Epithelial cell of proximal tubule (primary cell): ENCODE results near the gene SRMS. TPM values are rescaled to one million over a fixed set of nuclear protein-coding genes. Genes with fewer than 3 reads are reported as not detected.

ENCODE experiments used
- DNase-seq: peaks from one replicate; pipeline ENCODE4 v3.0.0-alpha.2; 2011; ENCODE audit warnings: low read depth
- H3K4me3 ChIP-seq: 2 replicates; pipeline ENCODE4 v1.5.1; 2011; ENCODE audit warnings: low read depth, mild to moderate bottlenecking, low read length
- total RNA-seq: library from RNA; depleted of rRNA; stranded (reverse); fragments of >200 nt; gene quantifications from 2 replicates; pipeline ENCODE4 v1.2.3, GENCODE V29; 2015
- TF ChIP-seq, protein P1 (sequence below): conservative IDR thresholded peaks from 2 replicates; pipeline ENCODE4 v1.5.1; 2012; ENCODE audit warnings: low read depth, mild to moderate bottlenecking, low read length

The SRMS gene
- total RNA-seq, 1 donor from 2014 or later = not detected

DNA sequence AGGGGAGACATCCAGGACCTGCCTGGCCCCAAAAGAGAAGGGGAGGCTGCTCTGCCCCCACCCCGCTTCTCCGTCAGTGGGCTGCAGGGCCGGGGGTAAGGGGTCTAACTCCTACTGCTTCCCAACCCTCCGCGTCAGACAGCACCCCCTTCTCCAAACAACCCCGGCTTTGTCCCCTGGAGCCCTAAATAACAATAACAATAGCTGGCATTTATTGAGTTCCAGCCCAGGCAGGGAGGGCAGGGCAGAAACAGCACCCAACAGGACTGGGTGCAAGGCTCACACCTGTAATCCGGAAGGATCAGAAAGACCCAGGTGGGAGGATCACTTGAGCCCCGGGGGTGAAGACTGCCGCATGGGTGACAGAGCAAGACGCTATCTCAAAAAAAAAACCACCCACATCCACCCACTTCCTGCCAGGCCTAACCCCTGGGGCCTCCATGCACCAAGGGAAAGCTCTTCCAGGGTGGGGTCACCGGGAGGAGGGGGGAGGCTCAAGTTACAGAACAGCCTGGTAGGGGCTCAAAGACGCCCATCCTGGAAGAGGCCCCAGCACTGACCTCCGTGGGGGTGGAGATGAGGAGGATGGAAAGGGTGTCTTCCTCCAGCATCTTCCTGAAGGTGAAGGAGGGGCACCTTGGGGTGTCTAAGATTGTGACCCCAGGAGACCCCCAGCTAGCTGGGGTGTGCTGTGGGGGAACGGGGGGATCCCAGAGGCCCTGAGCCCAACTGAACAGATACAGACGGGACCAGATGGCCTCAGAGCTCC lies 5.1 kb upstream of the SRMS start:
- H3K4me3 ChIP-seq = no peak overlapping the region
- TF ChIP-seq, protein P1, sequence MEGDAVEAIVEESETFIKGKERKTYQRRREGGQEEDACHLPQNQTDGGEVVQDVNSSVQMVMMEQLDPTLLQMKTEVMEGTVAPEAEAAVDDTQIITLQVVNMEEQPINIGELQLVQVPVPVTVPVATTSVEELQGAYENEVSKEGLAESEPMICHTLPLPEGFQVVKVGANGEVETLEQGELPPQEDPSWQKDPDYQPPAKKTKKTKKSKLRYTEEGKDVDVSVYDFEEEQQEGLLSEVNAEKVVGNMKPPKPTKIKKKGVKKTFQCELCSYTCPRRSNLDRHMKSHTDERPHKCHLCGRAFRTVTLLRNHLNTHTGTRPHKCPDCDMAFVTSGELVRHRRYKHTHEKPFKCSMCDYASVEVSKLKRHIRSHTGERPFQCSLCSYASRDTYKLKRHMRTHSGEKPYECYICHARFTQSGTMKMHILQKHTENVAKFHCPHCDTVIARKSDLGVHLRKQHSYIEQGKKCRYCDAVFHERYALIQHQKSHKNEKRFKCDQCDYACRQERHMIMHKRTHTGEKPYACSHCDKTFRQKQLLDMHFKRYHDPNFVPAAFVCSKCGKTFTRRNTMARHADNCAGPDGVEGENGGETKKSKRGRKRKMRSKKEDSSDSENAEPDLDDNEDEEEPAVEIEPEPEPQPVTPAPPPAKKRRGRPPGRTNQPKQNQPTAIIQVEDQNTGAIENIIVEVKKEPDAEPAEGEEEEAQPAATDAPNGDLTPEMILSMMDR = no peak
- DNase-seq = no peak

DNA sequence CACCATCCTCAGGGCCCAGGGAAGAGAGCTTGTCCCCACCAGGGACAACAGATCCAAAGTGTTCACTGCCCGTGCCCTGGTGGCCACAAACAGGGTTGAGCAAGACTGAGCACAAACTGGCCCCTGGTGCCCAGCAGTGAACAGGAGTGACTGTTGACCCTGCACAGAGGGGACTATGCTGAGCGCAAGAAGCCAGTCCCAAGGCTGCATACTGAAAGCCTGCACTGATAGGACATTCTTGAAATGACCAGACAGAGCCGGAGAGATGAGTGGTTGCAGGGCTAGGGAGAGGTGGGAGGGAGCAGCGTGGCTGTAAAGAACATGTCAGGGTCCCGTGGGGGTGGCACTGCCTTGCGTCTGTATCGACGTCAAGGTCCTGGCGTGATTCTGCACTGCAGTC lies 3.5 kb upstream of the SRMS start:
- no peak for DNase-seq
- H3K4me3 ChIP-seq = no peak overlapping the region
- TF ChIP-seq, protein P1 = no peak

DNA sequence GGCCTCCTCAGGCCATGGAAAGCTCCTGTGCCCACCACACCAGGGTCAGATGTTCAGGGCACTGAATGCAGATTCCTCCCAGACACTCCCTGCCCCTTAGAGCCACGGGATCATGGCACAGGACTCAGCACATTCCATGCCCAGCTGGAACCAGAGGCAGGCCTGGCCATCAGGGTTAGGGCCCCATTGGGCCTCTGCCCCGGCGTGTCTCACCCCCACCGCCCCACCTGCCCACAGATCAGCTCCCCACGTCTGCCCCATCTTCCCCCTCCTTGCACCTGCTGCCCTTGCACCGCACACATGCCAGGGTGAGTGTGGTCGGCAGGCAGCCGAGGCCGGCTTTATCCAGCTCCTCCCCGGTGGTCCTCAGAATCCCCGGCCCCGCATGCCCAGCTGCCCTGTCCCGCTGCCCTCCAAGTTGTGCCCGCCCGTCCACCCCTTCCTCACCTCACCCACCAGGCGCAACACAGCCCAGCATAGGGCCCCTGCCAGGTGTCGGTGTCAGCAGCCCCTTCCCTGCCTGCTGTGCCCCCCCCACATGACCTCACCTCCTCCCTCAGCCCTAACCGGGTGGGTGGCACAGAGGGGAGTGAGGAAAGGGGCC lies 2.2 kb upstream of the SRMS start:
- TF ChIP-seq, protein P1 = no peak
- H3K4me3 ChIP-seq = no peak overlapping the region
- DNase-seq = no peak

DNA sequence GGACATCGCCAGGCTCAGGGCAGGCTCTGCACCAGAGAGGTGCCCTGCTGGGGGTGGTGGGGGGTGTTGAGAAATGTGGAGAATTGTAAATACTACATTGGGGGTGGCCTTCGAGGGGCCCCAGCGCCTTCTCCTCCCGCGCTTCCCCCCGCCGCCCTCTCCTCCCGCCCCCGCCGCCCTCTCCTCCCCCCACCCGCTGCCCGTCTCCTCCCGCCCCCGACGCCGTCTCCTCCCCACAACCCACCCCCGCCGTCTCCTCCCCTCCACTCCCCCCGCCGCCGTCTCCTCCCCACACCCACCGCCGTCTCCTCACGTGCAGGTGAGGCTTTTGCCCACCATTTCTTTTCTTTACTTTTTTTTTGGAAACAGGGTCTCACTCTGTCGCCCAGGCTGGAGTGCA lies 1.5 kb upstream of the SRMS start:
- TF ChIP-seq, protein P1 = no peak
- H3K4me3 ChIP-seq = no peak overlapping the region
- no peak for DNase-seq

DNA sequence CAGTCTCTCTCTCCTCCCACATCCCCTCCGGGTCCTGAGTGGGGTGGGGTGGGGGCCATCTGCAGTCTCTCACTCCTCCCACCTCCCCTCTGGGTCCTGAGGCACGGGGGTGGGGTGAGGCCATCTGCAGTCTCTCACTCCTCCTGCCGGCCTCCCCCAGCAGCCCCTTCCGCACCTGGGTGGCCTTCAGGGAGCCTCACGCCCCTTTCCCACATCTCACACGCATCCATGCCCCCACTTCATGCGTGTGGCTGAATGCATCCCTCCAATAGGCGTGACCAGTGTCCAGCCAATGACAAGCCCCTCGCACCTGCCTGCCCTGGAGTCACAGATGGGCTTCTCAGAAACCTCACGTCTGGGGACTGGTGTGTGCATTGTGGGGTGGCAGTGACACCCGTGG lies 993 bp upstream of the SRMS start:
- H3K4me3 ChIP-seq = no peak overlapping the region
- TF ChIP-seq, protein P1 = no peak
- no peak for DNase-seq

DNA sequence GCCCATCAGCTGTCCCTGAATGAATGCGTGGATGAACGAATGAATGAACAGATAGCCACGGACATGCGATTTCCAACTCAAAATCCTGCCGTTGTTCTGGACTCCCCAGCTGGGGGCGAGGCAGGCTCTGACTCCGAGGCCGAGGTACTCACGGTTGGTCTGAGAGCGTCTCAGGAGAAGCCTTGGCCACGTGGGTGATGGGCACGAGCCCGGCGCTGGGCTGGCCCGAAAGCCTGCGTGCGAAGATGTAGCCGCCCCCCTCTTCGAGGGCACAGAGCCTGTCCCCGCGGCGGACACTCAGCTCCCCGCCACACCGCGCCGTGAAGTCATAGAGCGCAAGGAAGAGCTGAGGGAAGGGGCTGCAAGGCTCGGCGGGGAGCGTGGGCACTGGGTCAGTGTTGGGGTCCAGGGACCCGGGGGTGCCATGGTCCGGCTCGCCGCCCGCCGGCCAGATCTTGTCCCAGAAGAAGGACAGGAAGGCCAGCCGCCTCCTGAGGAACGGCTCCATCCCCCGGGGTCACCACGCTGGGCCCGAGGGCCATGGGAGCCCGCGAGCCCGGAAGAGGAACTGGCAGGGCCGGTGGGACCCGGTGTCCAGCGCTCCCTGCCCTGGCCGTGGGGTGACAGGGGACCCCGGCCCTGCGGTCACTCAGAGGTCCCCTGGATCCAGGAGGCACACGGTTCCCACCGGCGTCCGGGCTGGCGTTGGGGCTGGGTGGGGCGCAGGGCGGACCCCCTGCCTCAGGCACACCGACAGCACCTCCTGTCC lies 409 bp downstream of the SRMS start:
- no peak overlapping the region for H3K4me3 ChIP-seq

More for the DNA sequence above, 409 bp downstream of the SRMS start:
- TF ChIP-seq, protein P1 = no peak
- DNase-seq = no peak
